PC-3 (cell line): Measurements from ENCODE around the gene BCL11A. TPM values are rescaled to one million over a fixed set of nuclear protein-coding genes. Genes with fewer than 3 reads are reported as not detected.

Experiments
- ATAC-seq: fragments of 200-7000 bp; cut with Tn5 transposase; 2 replicates; pipeline ENCODE4 v1.9.1; 2020; ENCODE audit warnings: mild to moderate bottlenecking, moderate library complexity
- BruUV-seq: library from RNA; stranded (reverse); fragments of 400-500 nt; replicated peaks from 2 replicates; lab custom pipeline; 2021; lab: Mats Ljungman, UMichigan
- CTCF ChIA-PET: fragments of 300-600 bp; sonication (Branson Sonifier 250); formaldehyde crosslinking; loops from one replicate; lab custom pipeline; 2022; ENCODE audit warnings: antibody characterized with exemption; lab: Charles Lee
- POLR2A ChIA-PET: fragments of 300-600 bp; sonication (Branson Sonifier 250); formaldehyde crosslinking; loops from one replicate; lab custom pipeline; 2022; ENCODE audit warnings: antibody characterized with exemption; ENCODE audit not compliant: unreplicated experiment; lab: Charles Lee
- DNase-seq: peaks from one replicate; pipeline ENCODE4 v3.0.0-alpha.2; 2015
- H2AFZ ChIP-seq: fragments of 300-600 bp; sonication (generic); 2 replicates; pipeline ENCODE4 v1.6.0; 2016; ENCODE audit warnings: antibody characterized with exemption, low read length
- H3F3A ChIP-seq: fragments of 300-600 bp; sonication (generic); one replicate; pipeline ENCODE4 v1.6.0; 2017; ENCODE audit warnings: antibody characterized with exemption, low read length, control low read depth, mild to moderate bottlenecking; ENCODE audit not compliant: unreplicated experiment
- H3K27ac ChIP-seq: fragments of 300-600 bp; sonication (generic); 2 replicates; pipeline ENCODE4 v1.5.1; 2016; ENCODE audit warnings: mild to moderate bottlenecking, low read length
- H3K27me3 ChIP-seq: fragments of 300-600 bp; sonication (generic); 2 replicates; pipeline ENCODE4 v1.6.1; 2016; ENCODE audit warnings: low read length, mixed read lengths
- H3K36me3 ChIP-seq: fragments of 300-600 bp; sonication (generic); 2 replicates; pipeline ENCODE4 v1.6.1; 2016; ENCODE audit warnings: low read depth, mixed run types, low read length, mixed read lengths
- H3K4me1 ChIP-seq: fragments of 300-600 bp; sonication (generic); 2 replicates; pipeline ENCODE4 v1.5.1; 2016; ENCODE audit warnings: low read length; ENCODE audit not compliant: insufficient read depth
- H3K4me2 ChIP-seq: fragments of 300-600 bp; sonication (generic); 2 replicates; pipeline ENCODE4 v1.6.0; 2016; ENCODE audit warnings: low read length
- H3K4me3 ChIP-seq: fragments of 300-600 bp; sonication (generic); 2 replicates; pipeline ENCODE4 v1.5.1; 2016; ENCODE audit warnings: mild to moderate bottlenecking, low read length, mixed read lengths
- H3K79me2 ChIP-seq: fragments of 300-600 bp; sonication (generic); 2 replicates; pipeline ENCODE4 v1.6.1; 2017; ENCODE audit warnings: low read length, mixed read lengths
- H3K9ac ChIP-seq: fragments of 300-600 bp; sonication (generic); 2 replicates; pipeline ENCODE4 v1.6.0; 2016; ENCODE audit warnings: mild to moderate bottlenecking, low read length
- H3K9me2 ChIP-seq: fragments of 300-600 bp; sonication (generic); replicated peaks from 2 replicates; pipeline ENCODE4 v1.6.1; 2016; ENCODE audit warnings: mixed run types, low read length, mixed read lengths
- H3K9me3 ChIP-seq: fragments of 300-600 bp; sonication (generic); 2 replicates; pipeline ENCODE4 v1.6.1; 2016; ENCODE audit warnings: low read length, mixed read lengths
- H4K20me1 ChIP-seq: fragments of 300-600 bp; sonication (generic); 2 replicates; pipeline ENCODE4 v1.6.1; 2016; ENCODE audit warnings: low read length, mixed read lengths
- CTCF ChIP-seq: fragments of 300-600 bp; sonication (generic); conservative IDR thresholded peaks from 2 replicates; pipeline ENCODE4 v1.5.1; 2017; ENCODE audit warnings: antibody characterized with exemption, low read depth, mild to moderate bottlenecking, low read length
- EZH2 ChIP-seq: fragments of 300-600 bp; sonication (generic); IDR thresholded peaks from one replicate; pipeline ENCODE4 v1.6.1; 2017; ENCODE audit warnings: antibody characterized with exemption, mild to moderate bottlenecking, low read length; ENCODE audit not compliant: unreplicated experiment
- EZH2phosphoT487 ChIP-seq: fragments of 300-600 bp; sonication (generic); IDR thresholded peaks from 2 replicates; pipeline ENCODE4 v1.6.1; 2018; ENCODE audit warnings: mild to moderate bottlenecking, antibody characterized with exemption, low read length, borderline replicate concordance
- intact Hi-C: fragments of 100-400 bp; cut with micrococcal nuclease; formaldehyde crosslinking; loops from 2 replicates; pipeline ENCODE4 v1.9.0; 2023
- total RNA-seq: library from RNA; depleted of rRNA; stranded (reverse); fragments of >200 nt; gene quantifications from 2 replicates; pipeline ENCODE4 v1.2.3, GENCODE V29; 2014

The BCL11A gene
- total RNA-seq, 1 experiment from 2014 or later = 4.6 TPM

- no peak overlapping the region for H3K27ac ChIP-seq
- no peak overlapping the region for H3K4me3 ChIP-seq
- no peaks in the 10 kb centered on the region for H3K9me3 ChIP-seq
- H3K27me3 ChIP-seq = peaks cover 52% of the 10 kb centered on the region
- H2AFZ ChIP-seq = no peak overlapping the region
- CTCF ChIA-PET = no interaction called here
- H3K36me3 ChIP-seq = no peaks in the 10 kb centered on the region
- TF ChIP-seq EZH2 = no peak
- no peaks in the 10 kb centered on the region for H3K79me2 ChIP-seq
- H3K4me1 ChIP-seq = peaks cover 3% of the 10 kb centered on the region; the same call in 1 of the 2 replicates
- H4K20me1 ChIP-seq = no peaks in the 10 kb centered on the region
- no peak for ATAC-seq
- no peak overlapping the region for H3K4me2 ChIP-seq
- BruUV-seq = no TSS peak
- intact Hi-C loops = no loop called here
- H3F3A ChIP-seq = no peaks in the 10 kb centered on the region
- H3K9me2 ChIP-seq = no peaks in the 10 kb centered on the region
- no peak overlapping the region for H3K9ac ChIP-seq
- DNase-seq = no peak
- POLR2A ChIA-PET = no interaction called here
Observed at GRCh38 chr2:60586081-60586480, 32.6 kb upstream of the BCL11A start.

GRCh38 chr2:60585276-60585675 is 31.8 kb upstream of the BCL11A start:
- H3F3A ChIP-seq = no peaks in the 10 kb centered on the region
- H3K27me3 ChIP-seq = peaks cover 60% of the 10 kb centered on the region
- no peaks in the 10 kb centered on the region for H3K9me2 ChIP-seq
- no peaks in the 10 kb centered on the region for H4K20me1 ChIP-seq
- ATAC-seq = no peak
- H3K4me1 ChIP-seq = peaks cover 3% of the 10 kb centered on the region; the same call in 1 of the 2 replicates
- intact Hi-C loops = no loop called here
- no TSS peak for BruUV-seq
- no peak overlapping the region for H2AFZ ChIP-seq
- no peak overlapping the region for H3K9ac ChIP-seq
- CTCF ChIA-PET = no interaction called here
- DNase-seq = no peak
- H3K4me3 ChIP-seq = no peak overlapping the region
- no peaks in the 10 kb centered on the region for H3K36me3 ChIP-seq
- H3K4me2 ChIP-seq = no peak overlapping the region
- H3K79me2 ChIP-seq = no peaks in the 10 kb centered on the region
- no peak overlapping the region for H3K27ac ChIP-seq
- POLR2A ChIA-PET = no interaction called here
- TF ChIP-seq EZH2phosphoT487 (no peak), CTCF (no peak), EZH2 (no peak)
- no peaks in the 10 kb centered on the region for H3K9me3 ChIP-seq

- ATAC-seq = no peak
- Histone ChIP-seq H3K27ac (no peak overlapping the region), H3K9me2 (no peaks in the 10 kb centered on the region), H3K9me3 (no peaks in the 10 kb centered on the region), H3K27me3 (peaks cover 76% of the 10 kb centered on the region), H3K79me2 (no peaks in the 10 kb centered on the region), H3K4me3 (no peak overlapping the region), H4K20me1 (no peaks in the 10 kb centered on the region), H3F3A (no peaks in the 10 kb centered on the region), H3K36me3 (no peaks in the 10 kb centered on the region), H3K4me1 (peaks cover 3% of the 10 kb centered on the region; the same call in 1 of the 2 replicates), H3K9ac (no peak overlapping the region), H3K4me2 (no peak overlapping the region), H2AFZ (no peak overlapping the region)
- ChIA-PET POLR2A (no interaction called here), CTCF (interaction anchor here (0.6 kb wide), 1 partner anchor 120 kb away, joined by 7 read pairs; no protein-coding TSS in a partner anchor)
- no peak for TF ChIP-seq EZH2phosphoT487
- no TSS peak for BruUV-seq
- no peak for DNase-seq
- intact Hi-C loops = no loop called here
Observed at GRCh38 chr2:60583604-60584003, 30.1 kb upstream of the BCL11A start.
